BE2C (cell line): ENCODE measurements around the gene AP2B1. TPM values are rescaled to one million over a fixed set of nuclear protein-coding genes. Genes with fewer than 3 reads are reported as not detected.

Experiments used
- DNase-seq: peaks from one replicate; pipeline ENCODE4 v3.0.0-alpha.2; 2020
- H3K27me3 ChIP-seq: fragments of 250-450 bp; sonication (Bioruptor Pico); 2 replicates; pipeline ENCODE4 v1.5.1; 2020; ENCODE audit warnings: mild to moderate bottlenecking
- H3K36me3 ChIP-seq: fragments of 250-450 bp; sonication (Bioruptor Pico); 2 replicates; pipeline ENCODE4 v1.5.1; 2020; ENCODE audit warnings: mild to moderate bottlenecking
- H3K4me1 ChIP-seq: fragments of 250-450 bp; sonication (Bioruptor Pico); 2 replicates; pipeline ENCODE4 v1.5.1; 2020
- H3K4me3 ChIP-seq: 2 replicates; pipeline ENCODE4 v1.5.1; 2011; ENCODE audit warnings: low read depth, low read length
- H3K9me3 ChIP-seq: fragments of 250-450 bp; sonication (Bioruptor Pico); 2 replicates; pipeline ENCODE4 v1.5.1; 2020
- polyA plus RNA-seq: library from polyadenylated mRNA; unstranded; fragments of >200 nt; gene quantifications from one replicate; pipeline ENCODE4 v1.2.1, GENCODE V29; 2012; ENCODE audit warnings: low read depth, missing spikeins; ENCODE audit not compliant: insufficient read length, insufficient read depth
- TF ChIP-seq, protein P1 (sequence below): IDR thresholded peaks from 2 replicates; pipeline ENCODE4 v1.5.1; 2012; ENCODE audit warnings: mild to moderate bottlenecking, low read depth, low read length

Gene AP2B1
- polyA plus RNA-seq: 121 TPM

DNA sequence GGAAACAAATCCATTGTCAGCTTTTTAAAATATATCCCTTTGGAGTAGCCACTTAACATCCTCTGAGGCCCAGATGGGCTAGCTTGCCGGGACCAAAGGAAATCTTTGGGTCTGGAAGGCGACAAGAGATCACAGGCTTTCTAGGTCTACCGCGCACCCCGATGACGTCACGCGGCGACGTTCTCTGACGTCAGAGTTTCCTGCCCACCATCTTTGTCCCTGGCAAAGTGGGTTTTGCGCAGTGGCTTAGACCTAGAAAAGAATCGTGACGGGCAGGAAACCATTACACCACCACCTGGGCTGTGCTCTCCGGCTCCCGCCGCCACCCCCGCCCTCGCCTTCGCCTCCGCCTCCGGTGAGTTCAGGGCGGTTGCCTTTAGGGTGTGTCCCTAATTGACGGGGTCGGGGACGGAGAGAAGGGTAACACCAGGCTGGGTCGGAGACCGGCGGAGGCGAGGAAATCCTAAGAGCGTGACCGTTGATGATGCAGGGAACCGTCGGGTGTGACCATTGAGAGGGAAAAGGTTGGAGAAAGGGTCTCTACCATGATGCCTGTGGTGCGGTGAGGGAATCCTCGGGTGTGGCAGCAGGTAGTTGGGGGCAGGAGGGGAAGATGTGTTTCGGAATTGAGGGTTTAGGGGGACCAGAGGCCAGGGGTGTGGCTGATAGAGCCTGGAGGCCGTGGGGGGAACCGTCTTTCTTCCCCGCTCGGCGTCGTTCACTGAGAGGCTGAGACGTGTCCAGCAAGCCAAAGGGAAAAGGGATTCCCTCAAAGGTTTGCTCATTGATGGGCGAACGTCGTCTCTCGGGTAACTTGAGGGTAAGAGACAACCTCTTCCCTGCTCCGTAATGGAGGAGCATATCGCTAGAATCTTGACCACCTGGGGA, at the start of gene AP2B1:
TSS of gene AP2B1 (plus strand) at position 249 of the 888 bp plus-strand sequence. CDS start 6,709 bp downstream, outside the sequence.
- H3K4me1 ChIP-seq: peaks cover 3% of the 10 kb centered on the region
- DNase-seq: peak; percentile 90
- H3K27me3 ChIP-seq: peaks cover 9% of the 10 kb centered on the region; the same call in 1 of the 2 replicates

DNA sequence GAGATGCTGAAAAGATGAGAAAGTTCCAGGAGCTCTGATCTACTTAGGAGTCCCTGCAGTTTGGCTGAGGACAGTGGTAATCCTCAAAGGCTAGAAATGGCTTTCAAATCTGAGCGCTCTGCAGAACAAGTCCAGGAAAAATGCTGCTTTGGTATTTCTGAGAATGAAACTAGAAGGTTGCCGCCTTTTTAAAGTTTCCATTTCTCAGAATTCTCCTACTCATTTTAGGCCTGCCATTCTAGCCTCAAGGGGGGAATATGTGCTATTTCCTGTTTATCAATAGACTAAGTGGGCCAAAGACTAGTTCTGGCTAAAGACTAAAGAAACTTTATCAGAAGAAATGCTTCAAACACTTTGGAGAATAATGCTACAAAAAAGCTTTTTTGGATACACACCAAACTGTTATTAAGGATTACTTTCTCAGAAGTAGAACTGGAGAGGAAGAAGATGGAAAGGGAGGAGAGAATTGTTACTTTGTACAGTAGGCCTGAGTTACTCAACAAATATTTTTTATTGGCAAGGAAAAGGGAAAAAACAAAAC, 49.5 kb upstream of the AP2B1 start, which contains the start of gene SLFN12L:
TSS of gene SLFN12L (minus strand) at position 78 of the 541 bp plus-strand sequence. CDS start 15,314 bp downstream, outside the sequence.
- no peaks in the 10 kb centered on the region for H3K36me3 ChIP-seq
- no peaks in the 10 kb centered on the region for H3K9me3 ChIP-seq
- no peak within 1 kb of the TSS for H3K4me3 ChIP-seq
- no peaks in the 10 kb centered on the region for H3K4me1 ChIP-seq
- peaks cover 28% of the 10 kb centered on the region for H3K27me3 ChIP-seq
- no peak for DNase-seq
- TF ChIP-seq, protein P1, sequence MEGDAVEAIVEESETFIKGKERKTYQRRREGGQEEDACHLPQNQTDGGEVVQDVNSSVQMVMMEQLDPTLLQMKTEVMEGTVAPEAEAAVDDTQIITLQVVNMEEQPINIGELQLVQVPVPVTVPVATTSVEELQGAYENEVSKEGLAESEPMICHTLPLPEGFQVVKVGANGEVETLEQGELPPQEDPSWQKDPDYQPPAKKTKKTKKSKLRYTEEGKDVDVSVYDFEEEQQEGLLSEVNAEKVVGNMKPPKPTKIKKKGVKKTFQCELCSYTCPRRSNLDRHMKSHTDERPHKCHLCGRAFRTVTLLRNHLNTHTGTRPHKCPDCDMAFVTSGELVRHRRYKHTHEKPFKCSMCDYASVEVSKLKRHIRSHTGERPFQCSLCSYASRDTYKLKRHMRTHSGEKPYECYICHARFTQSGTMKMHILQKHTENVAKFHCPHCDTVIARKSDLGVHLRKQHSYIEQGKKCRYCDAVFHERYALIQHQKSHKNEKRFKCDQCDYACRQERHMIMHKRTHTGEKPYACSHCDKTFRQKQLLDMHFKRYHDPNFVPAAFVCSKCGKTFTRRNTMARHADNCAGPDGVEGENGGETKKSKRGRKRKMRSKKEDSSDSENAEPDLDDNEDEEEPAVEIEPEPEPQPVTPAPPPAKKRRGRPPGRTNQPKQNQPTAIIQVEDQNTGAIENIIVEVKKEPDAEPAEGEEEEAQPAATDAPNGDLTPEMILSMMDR: no peak

More for the DNA sequence above, at the start of gene AP2B1:
- Histone ChIP-seq H3K4me3 (peak within 1 kb of the TSS; percentile 100), H3K36me3 (no peaks in the 10 kb centered on the region), H3K9me3 (no peaks in the 10 kb centered on the region)
- TF ChIP-seq, protein P1: no peak

DNA sequence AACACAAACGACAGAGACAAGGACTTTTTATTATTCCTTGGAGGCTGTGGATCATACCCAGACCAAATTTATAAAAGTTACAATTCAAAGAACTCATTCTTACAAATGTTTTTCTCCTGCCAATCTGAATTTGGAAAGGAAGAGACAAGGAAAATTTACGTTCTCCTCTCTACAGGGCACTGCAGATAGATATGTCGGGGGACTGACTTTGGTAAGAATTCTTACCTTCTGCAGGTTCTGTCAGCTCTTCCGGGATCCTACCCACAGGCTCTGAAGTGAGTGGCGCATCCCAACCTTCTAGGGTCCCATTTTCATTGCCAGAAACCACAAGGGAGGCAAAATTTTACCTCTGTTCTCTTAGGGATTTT, 47.5 kb upstream of the AP2B1 start:
- no peak overlapping the region for H3K4me3 ChIP-seq
- TF ChIP-seq, protein P1: no peak
- H3K9me3 ChIP-seq: no peaks in the 10 kb centered on the region
- H3K36me3 ChIP-seq: no peaks in the 10 kb centered on the region
- peaks cover 39% of the 10 kb centered on the region for H3K27me3 ChIP-seq
- H3K4me1 ChIP-seq: no peaks in the 10 kb centered on the region
- DNase-seq: no peak

DNA sequence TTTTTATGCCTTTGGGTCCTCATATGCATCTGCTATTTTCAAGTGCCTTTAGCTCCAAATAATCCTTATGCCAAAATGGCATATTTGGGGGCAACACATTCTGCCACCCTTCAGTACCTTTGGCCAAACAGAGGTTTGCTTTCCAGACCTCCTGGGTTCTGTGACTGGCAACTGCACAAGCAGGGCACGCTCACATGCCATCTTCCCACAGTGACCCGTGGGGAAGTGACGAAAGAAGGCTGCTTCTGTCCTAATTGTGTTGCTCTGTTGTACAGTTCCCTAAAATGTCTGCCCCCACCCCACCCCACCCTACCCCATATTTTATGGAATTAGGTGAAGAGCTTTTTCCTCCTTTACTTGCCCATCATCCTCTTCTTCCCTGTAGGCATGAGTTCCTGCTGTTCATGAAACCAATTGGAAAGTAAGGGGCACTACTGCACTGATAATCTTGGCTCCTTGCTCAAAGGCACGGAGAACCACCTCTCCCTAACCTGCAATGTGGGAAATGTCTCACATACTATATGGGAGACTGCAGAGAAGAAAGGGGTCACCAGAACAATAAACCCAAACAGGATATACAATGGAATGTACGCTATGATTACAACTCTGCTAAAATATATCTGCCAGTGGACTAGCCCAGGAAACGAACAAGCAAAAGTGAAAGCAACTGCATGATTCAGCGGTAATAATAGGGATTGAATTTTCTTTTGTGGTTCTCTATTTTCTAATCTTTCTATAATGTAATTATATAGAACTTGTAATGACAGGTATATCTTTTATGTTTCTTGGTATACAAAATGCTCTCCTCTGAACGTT, 46.3 kb upstream of the AP2B1 start:
- H3K4me1 ChIP-seq: no peaks in the 10 kb centered on the region
- H3K27me3 ChIP-seq: peaks cover 47% of the 10 kb centered on the region
- TF ChIP-seq, protein P1: no peak
- no peaks in the 10 kb centered on the region for H3K9me3 ChIP-seq
- H3K36me3 ChIP-seq: no peaks in the 10 kb centered on the region
- H3K4me3 ChIP-seq: peak overlapping the region; percentile 19
- no peak for DNase-seq

DNA sequence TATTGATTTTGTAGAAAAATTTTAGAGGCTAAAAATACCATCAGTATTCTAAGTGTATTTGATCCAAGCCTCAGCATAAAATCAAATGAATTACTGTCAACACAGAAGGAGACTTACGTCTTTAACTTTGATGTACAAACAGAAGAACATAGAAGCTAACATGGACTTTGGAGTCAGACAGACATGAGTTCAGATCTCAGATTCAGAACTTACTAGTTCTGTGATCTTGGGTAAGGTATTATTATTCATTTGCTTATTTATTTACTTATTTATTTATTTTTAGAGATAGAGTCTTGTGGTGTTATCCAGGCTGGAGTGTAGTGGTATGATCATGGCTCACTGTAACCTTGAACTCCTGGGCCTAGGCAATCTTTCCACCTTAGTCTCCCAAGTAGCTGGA, 45.7 kb upstream of the AP2B1 start:
- TF ChIP-seq, protein P1: no peak
- no peak for DNase-seq
- Histone ChIP-seq H3K36me3 (no peaks in the 10 kb centered on the region), H3K9me3 (no peaks in the 10 kb centered on the region), H3K4me1 (no peaks in the 10 kb centered on the region), H3K4me3 (no peak overlapping the region), H3K27me3 (peaks cover 53% of the 10 kb centered on the region)
